ENCODE results near the gene ACP3.

GRCh38 chr3:132285620-132285945 lies 31.6 kb upstream of the ACP3 start:
- TF ChIP-seq CTCF (IDR thresholded peaks at IDR 0.05; ENCODE audit: insufficient read depth, low read length, poor library complexity, severe bottlenecking) (no peak), EZH2phosphoT487 (conservative IDR thresholded peaks at IDR 0.05; ENCODE audit: low read length) (no peak)

Measured in SU-DHL-6 (cell line).